Loucy (cell line): ENCODE measurements around the gene CRHR1.

Experiments used
- CTCF ChIP-seq: fragments of 200-600 bp; sonication (generic); conservative IDR thresholded peaks from 2 replicates; pipeline ENCODE4 v1.5.1; 2014; ENCODE audit warnings: mild to moderate bottlenecking, antibody characterized with exemption, low read length
- EZH2phosphoT487 ChIP-seq: fragments of 200-600 bp; IDR thresholded peaks from 2 replicates; pipeline ENCODE4 v1.6.1; 2018; ENCODE audit warnings: antibody characterized with exemption, mild to moderate bottlenecking, moderate library complexity, borderline replicate concordance

- TF ChIP-seq CTCF (no peak), EZH2phosphoT487 (no peak)
These were observed 87.6 kb downstream of the CRHR1 start for GRCh38 chr17:45871718-45872117.
